HEK293T (cell line): ENCODE results near the gene ARHGEF28.

Source experiments
- FOXA1 ChIP-seq: fragments of 450-650 bp; IDR thresholded peaks from 2 replicates; pipeline ENCODE4 v1.6.1; 2016; ENCODE audit warnings: mild to moderate bottlenecking
- FOXK2 ChIP-seq: fragments of 450-650 bp; IDR thresholded peaks from 2 replicates; pipeline ENCODE4 v1.6.1; 2016; ENCODE audit warnings: mild to moderate bottlenecking
- FOXM1 ChIP-seq: fragments of 450-650 bp; IDR thresholded peaks from 2 replicates; pipeline ENCODE4 v1.6.1; 2017; ENCODE audit warnings: mild to moderate bottlenecking, borderline replicate concordance
- L3MBTL2 ChIP-seq: fragments of 450-650 bp; conservative IDR thresholded peaks from 2 replicates; pipeline ENCODE4 v1.6.1; 2016; ENCODE audit warnings: mild to moderate bottlenecking
- LEF1 ChIP-seq: fragments of 450-650 bp; IDR thresholded peaks from 2 replicates; pipeline ENCODE4 v1.6.1; 2017; ENCODE audit warnings: mild to moderate bottlenecking, borderline replicate concordance
- NFRKB ChIP-seq: fragments of 450-650 bp; IDR thresholded peaks from 2 replicates; pipeline ENCODE4 v1.6.1; 2016; ENCODE audit warnings: mild to moderate bottlenecking, moderate library complexity
- SP1 ChIP-seq: fragments of 450-650 bp; IDR thresholded peaks from 2 replicates; pipeline ENCODE4 v1.6.1; 2017
- SUZ12 ChIP-seq: fragments of 450-650 bp; IDR thresholded peaks from 2 replicates; pipeline ENCODE4 v1.6.1; 2016; ENCODE audit warnings: mild to moderate bottlenecking
- TARDBP ChIP-seq: fragments of 450-650 bp; IDR thresholded peaks from 2 replicates; pipeline ENCODE4 v1.6.1; 2016
- TF ChIP-seq, protein P1 (sequence below): fragments of 450-650 bp; IDR thresholded peaks from 2 replicates; pipeline ENCODE4 v1.6.1; 2016

- TF ChIP-seq NFRKB = no peak
- no peak for TF ChIP-seq L3MBTL2
- TF ChIP-seq FOXM1 = no peak
- TF ChIP-seq, protein P1, sequence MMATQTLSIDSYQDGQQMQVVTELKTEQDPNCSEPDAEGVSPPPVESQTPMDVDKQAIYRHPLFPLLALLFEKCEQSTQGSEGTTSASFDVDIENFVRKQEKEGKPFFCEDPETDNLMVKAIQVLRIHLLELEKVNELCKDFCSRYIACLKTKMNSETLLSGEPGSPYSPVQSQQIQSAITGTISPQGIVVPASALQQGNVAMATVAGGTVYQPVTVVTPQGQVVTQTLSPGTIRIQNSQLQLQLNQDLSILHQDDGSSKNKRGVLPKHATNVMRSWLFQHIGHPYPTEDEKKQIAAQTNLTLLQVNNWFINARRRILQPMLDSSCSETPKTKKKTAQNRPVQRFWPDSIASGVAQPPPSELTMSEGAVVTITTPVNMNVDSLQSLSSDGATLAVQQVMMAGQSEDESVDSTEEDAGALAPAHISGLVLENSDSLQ = no peak
- no peak for TF ChIP-seq SP1
- no peak for TF ChIP-seq SUZ12
- TF ChIP-seq FOXA1 = no peak
- no peak for TF ChIP-seq LEF1
- TF ChIP-seq TARDBP = no peak
- no peak for TF ChIP-seq FOXK2
Observed at GRCh38 chr5:73812962-73813588, 187.1 kb downstream of the ARHGEF28 start.
